ENCODE results near the gene ZNF611. TPM values are rescaled to one million over a fixed set of nuclear protein-coding genes. Genes with fewer than 3 reads are reported as not detected.
A peak's percentile ranks its signal among the peaks of the same experiment; 100 is the strongest.
"Not testable (repeated sequence)": the region's sequence is repeated elsewhere in the genome, so short reads cannot be mapped to it uniquely, and the experiment has no call there.

ZNF611 gene
- 14.1 and 15.4 TPM in 2 replicates for total RNA-seq (2014; rRNA removed; shearing (Covaris generic))

DNA sequence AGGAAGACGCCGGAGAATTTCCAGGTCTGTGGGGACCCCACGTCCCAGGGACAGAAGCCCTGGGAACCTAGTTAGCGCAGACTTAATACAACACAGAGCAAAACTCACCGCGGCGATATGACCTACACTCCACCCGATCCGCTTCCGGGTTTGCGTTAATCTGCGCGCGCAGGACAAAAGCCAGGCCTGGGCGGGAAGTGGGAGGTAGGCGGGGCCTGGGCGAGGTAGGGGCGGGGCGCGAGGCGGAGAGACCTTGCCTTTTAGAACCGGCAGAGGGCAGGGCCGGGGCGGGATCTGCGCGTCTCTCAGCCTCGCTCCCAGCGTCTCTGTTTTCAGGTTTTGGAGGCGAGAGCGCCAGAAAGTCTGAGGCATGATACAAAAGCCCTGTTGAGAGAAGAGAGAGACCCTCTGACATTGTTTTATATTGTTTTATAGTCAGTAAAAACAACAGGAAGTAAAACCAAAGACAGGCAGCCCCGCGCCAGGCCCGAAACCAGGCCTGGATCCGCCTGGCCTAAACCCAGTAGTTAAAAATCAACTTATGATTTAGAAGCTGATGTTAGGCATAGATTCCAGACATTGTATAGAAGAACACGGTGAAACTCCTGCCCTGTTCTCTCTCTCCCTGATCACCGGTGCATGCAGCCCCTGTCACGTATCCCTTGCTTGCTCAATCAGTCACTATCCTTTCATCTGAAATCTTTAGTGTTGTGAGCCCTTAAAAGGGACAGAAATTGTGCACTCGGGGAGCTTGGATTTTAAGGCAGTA lies at the start of gene ZNF611:
Gene ZNF611 (minus strand): TSS at position 152 of the 769 bp plus-strand sequence. CDS start 19,150 bp downstream, outside the sequence.
- DNase-seq (ENCODE audit: low read depth in 1 of 2, low spot score in 2 of 2) = peak; percentile 91 to 97
- Histone ChIP-seq H3K36me3 (peaks cover 7% of the 10 kb centered on the region), H3K9me3 (replicated peaks) (peaks cover 4% of the 10 kb centered on the region; the same call in 1 of the 2 replicates), H3K4me3 (peak within 1 kb of the TSS; percentile 71), H3K27ac (peak within 1 kb of the TSS; percentile 60), H3K27me3 (replicated peaks) (no peaks in the 10 kb centered on the region), H3K4me1 (replicated peaks) (peaks cover 5% of the 10 kb centered on the region; the same call in 1 of the 2 replicates)

DNA sequence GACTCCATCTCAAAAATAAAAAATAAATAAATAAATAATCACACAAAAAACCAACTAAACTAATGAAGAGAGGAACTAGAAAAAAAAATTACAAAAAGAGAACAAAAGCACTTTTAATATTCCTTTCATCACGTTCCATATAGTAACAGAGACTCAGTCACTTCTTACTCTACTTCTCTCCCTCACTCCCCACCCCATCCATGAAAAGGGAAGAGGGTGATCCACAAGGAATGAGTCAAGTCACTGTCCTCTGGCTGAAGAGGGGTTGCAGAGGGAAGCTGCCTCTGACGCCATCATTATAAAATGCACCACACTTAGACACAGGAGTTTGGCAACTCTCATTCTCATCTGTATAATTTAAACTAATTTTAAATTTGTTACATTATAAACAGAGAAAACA lies 48.0 kb upstream of the ZNF611 start:
- not testable (repeated sequence) for H3K9me3 ChIP-seq (replicated peaks); H3K4me1 ChIP-seq (replicated peaks); H3K27me3 ChIP-seq (replicated peaks); DNase-seq (ENCODE audit: low read depth in 1 of 2, low spot score in 2 of 2); H3K36me3 ChIP-seq; H3K4me3 ChIP-seq; H3K27ac ChIP-seq

DNA sequence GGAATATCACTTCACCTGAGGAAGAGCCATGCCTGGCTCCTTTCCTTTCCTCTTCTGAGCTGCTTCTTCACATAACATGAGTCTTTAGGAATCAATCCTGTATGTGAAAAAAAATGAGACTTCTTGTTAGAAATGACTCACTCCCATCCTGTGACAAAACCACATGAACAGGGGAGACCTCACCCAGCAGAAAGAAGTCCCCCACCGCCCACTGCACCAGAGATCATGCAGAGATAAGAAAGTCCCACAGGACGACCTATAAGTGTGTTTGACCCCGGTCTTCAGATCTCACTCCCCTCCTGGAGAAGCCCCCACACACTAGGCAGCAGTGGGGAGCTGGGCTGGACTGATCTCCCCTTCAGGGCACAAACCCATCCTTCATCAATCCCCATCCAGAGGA lies 44.0 kb upstream of the ZNF611 start:
- DNase-seq (ENCODE audit: low read depth in 1 of 2, low spot score in 2 of 2) = no peak
- H3K4me3 ChIP-seq = no peak overlapping the region
- H3K27ac ChIP-seq = no peak overlapping the region
- no peaks in the 10 kb centered on the region for H3K27me3 ChIP-seq (replicated peaks)
- H3K9me3 ChIP-seq (replicated peaks) = no peaks in the 10 kb centered on the region
- 0 out of 2 replicates have a peak, but pooled peaks cover 3% of the 10 kb centered on the region for H3K36me3 ChIP-seq
- no peaks in the 10 kb centered on the region for H3K4me1 ChIP-seq (replicated peaks)

DNA sequence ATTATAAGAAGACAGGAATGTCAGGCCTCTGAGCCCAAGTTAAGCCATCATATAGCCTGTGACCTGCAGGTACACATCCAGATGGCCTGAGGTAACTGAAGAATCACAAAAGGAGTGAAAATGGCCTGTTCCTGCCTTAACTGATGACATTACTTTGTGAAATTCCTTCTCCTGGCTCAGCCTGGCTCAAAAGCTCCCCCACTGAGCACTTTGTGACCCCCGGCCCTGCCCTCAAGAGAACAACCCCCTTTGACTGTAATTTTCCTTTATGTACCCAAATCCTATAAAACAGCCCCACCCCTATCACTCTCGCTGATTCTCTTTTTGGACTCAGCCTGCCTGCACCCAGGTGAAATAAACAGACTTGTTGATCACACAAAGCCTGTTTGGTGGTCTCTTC lies 21.6 kb upstream of the ZNF611 start:
- not testable (repeated sequence) for H3K27me3 ChIP-seq (replicated peaks)

DNA sequence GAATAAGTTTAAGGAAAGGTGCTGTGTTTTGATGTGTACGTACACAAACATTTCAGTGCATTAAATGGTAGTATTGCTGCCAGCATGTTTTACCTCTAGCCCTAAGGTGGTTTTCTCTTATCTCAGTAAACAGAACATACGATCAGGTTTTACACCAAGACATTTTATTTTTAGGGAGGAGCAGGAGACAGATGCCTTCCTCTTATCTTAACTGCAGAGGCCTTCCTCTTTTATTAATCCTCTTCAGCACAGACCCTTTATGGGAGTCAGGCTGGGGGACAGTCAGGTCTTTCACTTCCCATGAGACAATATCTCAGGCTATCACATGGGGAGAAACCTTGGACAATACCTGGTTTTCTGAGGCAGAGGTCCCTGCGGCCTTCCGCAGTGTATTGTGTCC lies 14.9 kb upstream of the ZNF611 start:
- no peak overlapping the region for H3K27ac ChIP-seq
- H3K36me3 ChIP-seq = no peaks in the 10 kb centered on the region
- no peak for DNase-seq (ENCODE audit: low read depth in 1 of 2, low spot score in 2 of 2)
- no peaks in the 10 kb centered on the region for H3K9me3 ChIP-seq (replicated peaks)
- no peaks in the 10 kb centered on the region for H3K27me3 ChIP-seq (replicated peaks)
- H3K4me1 ChIP-seq (replicated peaks) = no peaks in the 10 kb centered on the region
- no peak overlapping the region for H3K4me3 ChIP-seq

More for the DNA sequence above, 21.6 kb upstream of the ZNF611 start:
- not testable (repeated sequence) for H3K36me3 ChIP-seq; H3K9me3 ChIP-seq (replicated peaks); DNase-seq (ENCODE audit: low read depth in 1 of 2, low spot score in 2 of 2); H3K27ac ChIP-seq; H3K4me1 ChIP-seq (replicated peaks); H3K4me3 ChIP-seq

DNA sequence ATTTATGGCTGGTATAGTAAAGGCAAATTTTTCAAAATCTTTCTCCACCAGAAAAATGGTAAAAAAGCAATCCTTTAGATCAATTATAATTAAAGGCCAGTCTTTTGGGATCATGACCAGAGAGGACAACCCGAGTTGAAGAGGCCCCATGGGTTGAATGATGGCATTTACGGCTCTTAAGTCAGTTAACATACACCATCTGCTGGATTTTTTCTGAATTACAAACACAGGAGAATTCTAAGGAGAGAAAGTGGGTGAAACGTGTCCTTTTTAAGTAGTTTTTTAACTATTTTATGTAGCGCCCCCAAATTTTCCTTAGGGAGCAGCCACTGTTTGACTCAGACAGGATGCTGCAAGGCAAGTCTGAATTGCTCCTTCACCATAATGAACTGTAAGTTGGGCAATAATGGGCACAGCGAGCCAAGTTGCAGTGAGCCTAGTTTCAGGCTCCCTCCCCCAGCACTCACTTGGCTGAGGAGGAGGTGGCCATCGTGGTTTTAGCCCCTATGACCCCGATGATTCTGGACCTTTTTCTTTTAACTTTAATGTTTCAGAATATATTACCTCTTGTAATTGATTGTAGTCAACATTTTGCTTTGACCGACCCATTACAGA lies 13.6 kb upstream of the ZNF611 start:
- no peaks in the 10 kb centered on the region for H3K4me1 ChIP-seq (replicated peaks)
- no peaks in the 10 kb centered on the region for H3K36me3 ChIP-seq
- no peak overlapping the region for H3K27ac ChIP-seq
- H3K9me3 ChIP-seq (replicated peaks) = no peaks in the 10 kb centered on the region
- DNase-seq (ENCODE audit: low read depth in 1 of 2, low spot score in 2 of 2) = peak in 1 of 2 experiments; percentile 35
- no peak overlapping the region for H3K4me3 ChIP-seq
- no peaks in the 10 kb centered on the region for H3K27me3 ChIP-seq (replicated peaks)

DNA sequence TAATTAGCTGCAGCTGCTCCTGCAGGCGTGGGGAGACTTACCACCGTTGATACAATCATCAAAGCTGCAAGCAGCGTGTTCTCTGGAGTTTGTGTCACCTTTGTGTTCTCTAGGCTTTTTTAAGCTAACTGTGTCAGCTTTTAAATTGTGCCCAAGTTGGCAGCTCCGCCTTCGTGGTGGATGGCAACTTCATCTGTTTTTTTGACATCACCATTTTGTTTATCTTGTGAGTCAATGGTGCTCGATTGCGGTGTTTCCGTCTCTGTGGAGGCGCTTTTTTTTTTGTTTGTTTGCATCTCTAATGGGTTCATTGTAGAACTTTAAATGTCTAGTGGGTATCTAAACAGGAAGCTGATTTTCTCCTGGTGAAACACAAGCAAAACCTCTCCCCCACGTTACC lies 11.1 kb upstream of the ZNF611 start:
- H3K4me1 ChIP-seq (replicated peaks); H3K36me3 ChIP-seq; H3K4me3 ChIP-seq; H3K27ac ChIP-seq; H3K9me3 ChIP-seq (replicated peaks); H3K27me3 ChIP-seq (replicated peaks): not testable (repeated sequence)
- peak in 1 of 2 experiments; percentile 55 for DNase-seq (ENCODE audit: low read depth in 1 of 2, low spot score in 2 of 2)

DNA sequence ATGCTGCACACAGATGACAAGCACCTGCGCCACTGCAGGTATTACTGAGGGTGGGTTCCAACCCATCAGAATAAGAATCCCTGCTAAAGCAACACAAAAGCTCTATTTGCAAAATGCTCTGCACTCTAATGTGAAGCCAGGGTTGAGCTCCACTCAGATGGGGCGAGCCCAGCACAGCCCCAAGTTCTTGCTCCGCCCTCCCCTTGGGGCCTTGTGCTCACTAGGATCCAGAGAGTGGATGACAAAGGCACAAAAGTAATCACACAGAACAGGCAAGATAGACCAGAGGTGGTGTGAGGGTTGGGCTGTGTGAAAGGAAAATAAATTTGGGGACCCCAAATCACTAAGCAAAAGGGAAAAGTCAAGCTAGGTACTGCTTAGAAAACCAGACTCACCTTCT lies 8.2 kb upstream of the ZNF611 start:
- Histone ChIP-seq H3K27ac (no peak overlapping the region), H3K4me3 (no peak overlapping the region), H3K4me1 (replicated peaks) (no peaks in the 10 kb centered on the region), H3K36me3 (no peaks in the 10 kb centered on the region), H3K9me3 (replicated peaks) (no peaks in the 10 kb centered on the region; the same call in 1 of the 2 replicates), H3K27me3 (replicated peaks) (no peaks in the 10 kb centered on the region)
- no peak for DNase-seq (ENCODE audit: low read depth in 1 of 2, low spot score in 2 of 2)

DNA sequence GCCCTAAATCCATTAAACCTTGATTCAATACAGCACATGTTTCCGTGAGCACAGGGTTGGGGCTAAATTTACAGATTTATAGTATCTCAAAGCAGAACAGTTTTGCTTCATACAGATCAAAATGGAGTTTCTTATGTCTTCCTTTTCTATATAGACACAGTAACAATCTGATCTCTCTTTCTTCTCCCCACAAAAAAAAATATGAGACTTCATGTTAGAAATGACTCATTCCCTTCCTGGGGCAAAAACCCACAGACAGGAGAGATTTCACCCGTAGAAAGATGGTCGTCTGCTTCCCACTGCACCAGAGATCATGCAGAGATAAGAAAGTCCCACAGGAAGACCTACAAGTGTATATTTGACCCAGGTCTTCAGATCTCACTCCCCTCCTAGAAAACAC lies 7.7 kb upstream of the ZNF611 start:
- Histone ChIP-seq H3K27me3 (replicated peaks) (no peaks in the 10 kb centered on the region), H3K4me3 (no peak overlapping the region), H3K4me1 (replicated peaks) (no peaks in the 10 kb centered on the region), H3K27ac (no peak overlapping the region), H3K9me3 (replicated peaks) (no peaks in the 10 kb centered on the region; the same call in 1 of the 2 replicates), H3K36me3 (no peaks in the 10 kb centered on the region)
- no peak for DNase-seq (ENCODE audit: low read depth in 1 of 2, low spot score in 2 of 2)

DNA sequence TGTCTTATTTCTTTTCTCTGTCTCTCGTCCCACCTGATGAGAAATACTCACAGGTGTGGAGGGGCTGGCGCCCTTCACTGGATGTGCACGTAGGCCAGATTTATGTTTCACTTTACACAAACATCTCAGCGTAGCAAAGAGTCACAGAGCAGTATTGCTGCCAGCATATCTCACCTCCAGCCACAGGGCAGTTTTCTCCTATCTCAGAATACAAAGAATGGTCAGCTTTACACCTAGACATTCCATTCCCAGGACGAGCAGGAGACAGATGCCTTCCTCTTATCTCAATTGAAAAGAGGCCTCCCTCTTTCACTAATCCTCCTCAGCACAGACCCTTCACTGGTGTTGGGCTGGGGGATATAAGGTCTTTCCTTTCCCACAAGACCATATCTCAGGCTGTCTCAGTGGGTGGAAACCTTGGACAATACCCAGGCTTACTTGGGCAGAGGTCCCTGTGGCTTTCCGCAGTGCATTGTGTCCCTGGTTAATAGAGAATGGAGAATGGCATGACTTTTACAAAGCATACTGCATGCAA lies 7.2 kb upstream of the ZNF611 start:
- no peaks in the 10 kb centered on the region; the same call in 1 of the 2 replicates for H3K9me3 ChIP-seq (replicated peaks)
- no peak overlapping the region for H3K27ac ChIP-seq
- H3K4me1 ChIP-seq (replicated peaks) = no peaks in the 10 kb centered on the region
- no peak overlapping the region for H3K4me3 ChIP-seq
- no peak for DNase-seq (ENCODE audit: low read depth in 1 of 2, low spot score in 2 of 2)
- H3K27me3 ChIP-seq (replicated peaks) = no peaks in the 10 kb centered on the region
- H3K36me3 ChIP-seq = no peaks in the 10 kb centered on the region

DNA sequence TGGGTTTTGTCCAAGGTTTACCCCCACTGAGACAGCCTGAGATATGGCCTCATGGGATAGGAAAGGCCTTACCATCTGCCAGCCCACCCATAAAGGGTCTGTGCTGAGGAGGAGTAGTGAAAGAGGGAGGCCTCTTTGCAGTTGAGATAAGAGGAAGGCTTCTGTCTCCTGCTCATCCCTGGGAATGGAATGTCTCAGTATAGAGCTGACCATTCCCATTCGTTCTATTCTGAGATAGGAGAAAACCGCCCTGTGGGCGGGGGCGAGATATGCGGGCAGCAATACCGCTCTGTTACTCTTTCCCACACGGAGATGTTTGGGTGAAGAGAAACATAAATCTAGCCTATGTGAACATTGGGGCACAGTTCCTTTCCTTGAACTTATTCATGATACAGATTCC lies 6.5 kb upstream of the ZNF611 start:
- not testable (repeated sequence) for H3K4me3 ChIP-seq; DNase-seq (ENCODE audit: low read depth in 1 of 2, low spot score in 2 of 2); H3K27ac ChIP-seq

DNA sequence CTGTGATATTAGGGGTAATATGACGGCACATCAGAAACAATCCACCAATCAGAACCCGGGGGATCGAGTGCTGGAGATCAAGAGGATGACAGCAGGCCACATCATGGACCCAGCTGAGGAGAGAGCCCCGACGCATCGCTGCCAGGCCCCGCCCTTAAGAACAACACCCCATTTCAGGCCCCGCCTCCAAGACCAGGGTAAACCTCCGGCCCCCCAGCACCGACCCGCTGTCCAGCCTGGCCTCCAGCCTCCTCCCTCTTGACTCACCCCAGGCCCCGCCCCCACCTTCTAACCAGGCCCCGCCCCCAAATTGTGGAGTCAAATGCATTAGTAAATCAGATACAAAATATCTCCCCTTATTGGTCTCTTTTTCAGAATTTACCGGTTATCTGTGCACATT lies 4.7 kb upstream of the ZNF611 start:
- Histone ChIP-seq H3K27ac (no peak overlapping the region), H3K9me3 (replicated peaks) (peaks cover 4% of the 10 kb centered on the region; the same call in 1 of the 2 replicates), H3K4me3 (no peak overlapping the region)

More for the DNA sequence above, 6.5 kb upstream of the ZNF611 start:
- H3K9me3 ChIP-seq (replicated peaks); H3K36me3 ChIP-seq; H3K4me1 ChIP-seq (replicated peaks); H3K27me3 ChIP-seq (replicated peaks): not testable (repeated sequence)

DNA sequence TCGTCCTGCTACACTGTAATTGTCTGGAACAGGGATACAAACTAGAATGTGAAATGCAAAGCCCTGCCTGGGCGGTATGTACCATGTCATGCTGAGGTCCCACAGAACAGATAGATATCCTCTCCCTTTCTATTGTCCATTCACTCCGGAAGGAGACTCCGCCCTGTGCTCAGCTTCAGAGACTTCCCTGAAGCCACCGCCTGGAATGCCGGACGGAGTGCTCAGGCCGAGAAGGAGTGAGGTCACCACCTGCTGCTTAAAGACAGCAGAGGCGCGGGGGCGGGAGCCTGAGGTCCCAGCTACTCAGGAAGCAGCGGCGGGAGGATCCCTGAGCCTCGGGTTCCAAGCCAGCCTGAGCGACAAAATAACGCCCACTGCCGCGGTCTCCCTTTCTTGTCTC lies 890 bp upstream of the ZNF611 start:
- DNase-seq (ENCODE audit: low read depth in 1 of 2, low spot score in 2 of 2) = no peak
- Histone ChIP-seq H3K4me1 (replicated peaks) (peaks cover 5% of the 10 kb centered on the region; the same call in 1 of the 2 replicates), H3K27me3 (replicated peaks) (no peaks in the 10 kb centered on the region), H3K36me3 (peaks cover 7% of the 10 kb centered on the region), H3K27ac (peak overlapping the region; percentile 16; the same call in 1 of the 2 replicates), H3K9me3 (replicated peaks) (peaks cover 4% of the 10 kb centered on the region; the same call in 1 of the 2 replicates), H3K4me3 (no peak overlapping the region)

More for the DNA sequence above, 4.7 kb upstream of the ZNF611 start:
- DNase-seq (ENCODE audit: low read depth in 1 of 2, low spot score in 2 of 2) = no peak
- no peaks in the 10 kb centered on the region for H3K27me3 ChIP-seq (replicated peaks)
- H3K36me3 ChIP-seq = peaks cover 3% of the 10 kb centered on the region
- H3K4me1 ChIP-seq (replicated peaks) = peaks cover 5% of the 10 kb centered on the region; the same call in 1 of the 2 replicates

Data from SJSA1 (cell line).